WTC11 (cell line): ENCODE data around the gene DIDO1.

Experiments used
- CREB1 ChIP-seq: sonication (generic); formaldehyde crosslinking; IDR thresholded peaks from 2 replicates; pipeline ENCODE4 v1.8.0; 2023; ENCODE audit warnings: mild to moderate bottlenecking, missing genetic modification reagents
- CTCF ChIP-seq: fragments of 200-600 bp; IDR thresholded peaks from 2 replicates; pipeline ENCODE4 v1.8.0; 2022; ENCODE audit warnings: antibody characterized with exemption
- NR1H2 ChIP-seq: sonication (generic); formaldehyde crosslinking; IDR thresholded peaks from 2 replicates; pipeline ENCODE4 v1.9.0; 2021; ENCODE audit warnings: mild to moderate bottlenecking, moderate library complexity, missing genetic modification reagents
- SP1 ChIP-seq: sonication (generic); formaldehyde crosslinking; conservative IDR thresholded peaks from 2 replicates; pipeline ENCODE4 v1.8.1; 2022; ENCODE audit warnings: missing genetic modification reagents

GRCh38 chr20:62835931-62836861 is 90.1 kb downstream of the DIDO1 start:
- no peak for TF ChIP-seq CTCF
- TF ChIP-seq SP1 (CRISPR knock-in tag), result no peak
- no peak for TF ChIP-seq CREB1 (CRISPR knock-in tag)
- TF ChIP-seq NR1H2 (CRISPR knock-in tag), result no peak
